ENCODE results near the gene OTUD5. TPM values are rescaled to one million over a fixed set of nuclear protein-coding genes. Genes with fewer than 3 reads are reported as not detected.

OTUD5 gene
- polyA plus RNA-seq, 2 of the 4 experiments (the other 2 are of a cell fraction), result 45.9 to 57.7 TPM

- no peak for TF ChIP-seq CBX8 (IDR thresholded peaks at IDR 0.05)
- TF ChIP-seq, protein P1, sequence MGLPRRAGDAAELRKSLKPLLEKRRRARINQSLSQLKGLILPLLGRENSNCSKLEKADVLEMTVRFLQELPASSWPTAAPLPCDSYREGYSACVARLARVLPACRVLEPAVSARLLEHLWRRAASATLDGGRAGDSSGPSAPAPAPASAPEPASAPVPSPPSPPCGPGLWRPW (IDR thresholded peaks at IDR 0.05), result no peak
Observed at GRCh38 chrX:48896611-48897011, 60.8 kb downstream of the OTUD5 start (continued).

DNA sequence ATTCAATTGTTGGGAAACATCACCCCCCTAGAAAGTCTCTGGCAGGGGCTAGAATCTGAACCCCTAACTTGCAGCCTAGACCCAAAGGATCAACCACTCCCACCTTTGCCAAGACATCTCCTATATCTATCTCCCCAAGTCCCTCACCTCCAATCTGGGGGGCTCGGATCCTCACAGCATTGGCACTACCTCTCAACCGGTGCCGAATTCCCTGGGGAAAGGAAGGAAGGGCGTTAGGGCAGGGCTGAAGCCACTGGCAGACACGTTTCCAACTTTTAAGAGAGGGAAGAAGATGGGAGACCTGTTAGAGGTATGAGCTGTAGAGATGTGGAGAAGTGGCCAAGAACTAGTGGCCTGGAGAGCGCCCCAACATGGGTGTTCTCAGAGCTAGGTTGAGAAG is 62.5 kb downstream of the OTUD5 start:
- FAIRE-seq, result no peak
- H3K4me1 ChIP-seq, result peaks cover 24% of the 10 kb centered on the region
- H3K27ac ChIP-seq, result no peak overlapping the region
- no peaks in the 10 kb centered on the region for H3K9me3 ChIP-seq
- ATAC-seq, result no peak
- no peak for DNase-seq (ENCODE audit: low read depth in 1 of 2, low spot score in 1 of 2)
- TF ChIP-seq, protein P2, sequence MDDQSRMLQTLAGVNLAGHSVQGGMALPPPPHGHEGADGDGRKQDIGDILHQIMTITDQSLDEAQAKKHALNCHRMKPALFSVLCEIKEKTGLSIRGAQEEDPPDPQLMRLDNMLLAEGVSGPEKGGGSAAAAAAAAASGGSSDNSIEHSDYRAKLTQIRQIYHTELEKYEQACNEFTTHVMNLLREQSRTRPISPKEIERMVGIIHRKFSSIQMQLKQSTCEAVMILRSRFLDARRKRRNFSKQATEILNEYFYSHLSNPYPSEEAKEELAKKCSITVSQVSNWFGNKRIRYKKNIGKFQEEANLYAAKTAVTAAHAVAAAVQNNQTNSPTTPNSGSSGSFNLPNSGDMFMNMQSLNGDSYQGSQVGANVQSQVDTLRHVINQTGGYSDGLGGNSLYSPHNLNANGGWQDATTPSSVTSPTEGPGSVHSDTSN (IDR thresholded peaks at IDR 0.05), result no peak
- no peak for TF ChIP-seq TFCP2L1 (CRISPR knock-in tag; IDR thresholded peaks at IDR 0.05)
- TF ChIP-seq ZC3H11A (IDR thresholded peaks at IDR 0.05), result no peak
- TF ChIP-seq HEYL (CRISPR knock-in tag; IDR thresholded peaks at IDR 0.05), result no peak
- no peak for TF ChIP-seq ZSCAN20 (CRISPR knock-in tag; IDR thresholded peaks at IDR 0.05)
- no peak for TF ChIP-seq FOSB (CRISPR knock-in tag; IDR thresholded peaks at IDR 0.05)
- no peak for TF ChIP-seq FOXS1 (CRISPR knock-in tag; IDR thresholded peaks at IDR 0.05)
- TF ChIP-seq RNF2 (IDR thresholded peaks at IDR 0.05; ENCODE audit: borderline replicate concordance, low read depth), result no peak
- no peak for TF ChIP-seq GATA3 (IDR thresholded peaks at IDR 0.05; ENCODE audit: borderline replicate concordance)
- no peak for TF ChIP-seq HOXA7 (CRISPR knock-in tag; IDR thresholded peaks at IDR 0.05)
- TF ChIP-seq CHD4 (IDR thresholded peaks at IDR 0.05; ENCODE audit: borderline replicate concordance), result no peak
- TF ChIP-seq, protein P3, sequence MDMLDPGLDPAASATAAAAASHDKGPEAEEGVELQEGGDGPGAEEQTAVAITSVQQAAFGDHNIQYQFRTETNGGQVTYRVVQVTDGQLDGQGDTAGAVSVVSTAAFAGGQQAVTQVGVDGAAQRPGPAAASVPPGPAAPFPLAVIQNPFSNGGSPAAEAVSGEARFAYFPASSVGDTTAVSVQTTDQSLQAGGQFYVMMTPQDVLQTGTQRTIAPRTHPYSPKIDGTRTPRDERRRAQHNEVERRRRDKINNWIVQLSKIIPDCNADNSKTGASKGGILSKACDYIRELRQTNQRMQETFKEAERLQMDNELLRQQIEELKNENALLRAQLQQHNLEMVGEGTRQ (IDR thresholded peaks at IDR 0.05), result no peak
- no peak for TF ChIP-seq CEBPB (IDR thresholded peaks at IDR 0.05)
- TF ChIP-seq EHF (CRISPR knock-in tag; IDR thresholded peaks at IDR 0.05), result no peak
- no peak for TF ChIP-seq HOXB13 (CRISPR knock-in tag; IDR thresholded peaks at IDR 0.05; ENCODE audit: low read depth)
- no peak for TF ChIP-seq SMC3 (IDR thresholded peaks at IDR 0.05)
- H3K4me2 ChIP-seq, result no peak overlapping the region
- ChIA-PET POLR2A (no interaction called here), CTCF (no interaction called here)
- no peak overlapping the region for H3K4me3 ChIP-seq
- WGBS (ENCODE audit: missing lambda C conversion rate), result 87% methylated on average over 6 of the region's 6 CpGs

DNA sequence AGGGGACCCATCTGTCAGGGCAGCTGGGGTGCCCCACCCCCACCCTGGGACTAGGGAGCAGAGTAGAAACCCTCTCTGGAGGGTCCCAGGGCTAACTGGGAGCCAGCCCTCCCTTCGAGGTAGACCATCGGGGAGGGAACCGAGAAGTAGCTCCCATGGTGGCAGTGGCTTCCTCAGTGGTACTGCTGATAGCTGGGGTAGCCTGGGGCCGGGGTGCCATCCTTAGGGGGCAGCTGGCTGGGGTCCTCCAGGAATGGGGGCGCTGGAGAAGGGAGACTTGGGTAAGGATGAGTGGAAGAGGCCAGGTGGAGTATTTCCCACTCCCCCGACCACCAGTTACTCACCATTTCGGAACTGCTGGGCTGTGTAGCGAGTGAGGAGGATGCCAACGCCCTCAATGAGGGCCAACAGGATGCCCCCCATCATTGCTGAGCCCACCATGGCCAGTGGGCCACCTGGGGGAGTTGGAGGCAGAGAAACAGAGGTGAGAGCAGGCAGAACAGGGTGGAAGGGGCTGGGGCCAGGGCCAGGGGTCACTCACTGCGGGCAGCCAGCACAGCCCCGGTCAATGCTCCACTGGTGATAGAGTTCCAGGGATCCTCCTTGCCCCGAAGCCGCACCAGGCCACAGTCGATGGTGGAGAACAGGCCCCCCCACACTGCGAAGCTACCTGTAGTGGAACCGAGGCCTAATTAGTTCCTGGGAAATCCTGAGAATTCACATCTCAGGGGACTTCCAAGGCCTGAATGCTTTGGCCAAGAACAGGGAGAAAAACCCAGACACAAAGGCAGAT is 63.7 kb downstream of the OTUD5 start:
- Histone ChIP-seq H3K4me1 (peaks cover 14% of the 10 kb centered on the region), H3K27ac (no peak overlapping the region), H3K9me3 (no peaks in the 10 kb centered on the region), H3K4me2 (no peak overlapping the region), H3K4me3 (no peak overlapping the region)
- ChIA-PET POLR2A (no interaction called here), CTCF (interaction anchor here (0.8 to 3.2 kb wide), 2 partner anchors 19 to 22 kb away, joined by 3 to 14 read pairs; no protein-coding TSS in a partner anchor)
- DNase-seq (ENCODE audit: low read depth in 1 of 2, low spot score in 1 of 2) (no peak), FAIRE-seq (no peak), ATAC-seq (no peak)
- TF ChIP-seq HOXB5 (CRISPR knock-in tag; IDR thresholded peaks at IDR 0.05) (no peak), TP53 (CRISPR knock-in tag; IDR thresholded peaks at IDR 0.05) (no peak), KDM5A (IDR thresholded peaks at IDR 0.05) (no peak), RARB (CRISPR knock-in tag; IDR thresholded peaks at IDR 0.05) (no peak), HOXB13 (CRISPR knock-in tag; IDR thresholded peaks at IDR 0.05; ENCODE audit: low read depth) (no peak)
- 79% methylated on average over 12 of the region's 16 CpGs for WGBS (ENCODE audit: missing lambda C conversion rate)

Measured in A549 (cell line).